GM23248 (cell line): Measurements from ENCODE around the gene DOCK6. TPM values are rescaled to one million over a fixed set of nuclear protein-coding genes. Genes with fewer than 3 reads are reported as not detected.
A peak's percentile ranks its signal among the peaks of the same experiment; 100 is the strongest.

Experiments used
- DNase-seq: peaks from one replicate; pipeline ENCODE4 v3.0.0-alpha.2; 2015
- H2AFZ ChIP-seq: fragments of 200-600 bp; sonication (generic); 2 replicates; pipeline ENCODE4 v1.6.1; 2016; ENCODE audit warnings: antibody characterized with exemption
- H3F3A ChIP-seq: fragments of 200-600 bp; sonication (generic); 2 replicates; pipeline ENCODE4 v1.6.1; 2016; ENCODE audit warnings: mild to moderate bottlenecking, antibody characterized with exemption, mixed run types; ENCODE audit not compliant: insufficient read depth
- H3K27ac ChIP-seq: fragments of 200-600 bp; sonication (generic); 2 replicates; pipeline ENCODE4 v1.5.1; 2016; ENCODE audit warnings: mild to moderate bottlenecking
- H3K27me3 ChIP-seq: fragments of 200-600 bp; sonication (generic); replicated peaks from 2 replicates; pipeline ENCODE4 v1.6.1; 2016; ENCODE audit warnings: mild to moderate bottlenecking; ENCODE audit not compliant: insufficient read depth
- H3K36me3 ChIP-seq: fragments of 200-600 bp; sonication (generic); 2 replicates; pipeline ENCODE4 v1.6.1; 2016; ENCODE audit warnings: low read depth, mild to moderate bottlenecking
- H3K4me1 ChIP-seq: fragments of 200-600 bp; sonication (generic); 2 replicates; pipeline ENCODE4 v1.6.1; 2016; ENCODE audit warnings: mild to moderate bottlenecking; ENCODE audit not compliant: insufficient read depth
- H3K4me2 ChIP-seq: fragments of 200-600 bp; sonication (generic); one replicate; pipeline ENCODE4 v1.6.1; 2016; ENCODE audit warnings: mild to moderate bottlenecking; ENCODE audit not compliant: unreplicated experiment
- H3K4me3 ChIP-seq: fragments of 200-600 bp; sonication (generic); 2 replicates; pipeline ENCODE4 v1.5.1; 2016; ENCODE audit warnings: mild to moderate bottlenecking
- H3K79me2 ChIP-seq: fragments of 200-600 bp; sonication (generic); 2 replicates; pipeline ENCODE4 v1.6.1; 2016; ENCODE audit warnings: mild to moderate bottlenecking; ENCODE audit not compliant: insufficient read depth
- H3K9ac ChIP-seq: fragments of 200-600 bp; sonication (generic); 2 replicates; pipeline ENCODE4 v1.6.1; 2016; ENCODE audit warnings: mild to moderate bottlenecking
- H3K9me2 ChIP-seq: fragments of 200-600 bp; sonication (generic); 2 replicates; pipeline ENCODE4 v1.6.1; 2016; ENCODE audit warnings: mixed run types, mild to moderate bottlenecking, moderate library complexity; ENCODE audit not compliant: insufficient read depth
- H3K9me3 ChIP-seq: fragments of 200-600 bp; sonication (generic); one replicate; pipeline ENCODE4 v1.6.1; 2017; ENCODE audit warnings: low read depth
- H4K20me1 ChIP-seq: fragments of 200-600 bp; sonication (generic); 2 replicates; pipeline ENCODE4 v1.6.0; 2016; ENCODE audit not compliant: insufficient read depth
- EZH2 ChIP-seq: fragments of 200-600 bp; sonication (generic); IDR thresholded peaks from 2 replicates; pipeline ENCODE4 v1.6.1; 2018; ENCODE audit warnings: antibody characterized with exemption, mild to moderate bottlenecking; ENCODE audit not compliant: insufficient read depth, poor library complexity, severe bottlenecking
- EZH2phosphoT487 ChIP-seq: fragments of 200-600 bp; sonication (generic); IDR thresholded peaks from 2 replicates; pipeline ENCODE4 v1.6.1; 2018; ENCODE audit warnings: antibody characterized with exemption, moderate library complexity, mild to moderate bottlenecking, low read depth; ENCODE audit not compliant: insufficient read depth
- WGBS, 2 experiments: methylation state at CpG; one replicate each; pipeline ENCODE4 v1.1.6; 2015 to 2017; ENCODE audit warnings: low lambda C conversion rate in 2 of 2, low coverage in 1 of 2; ENCODE audit errors: missing lambda C conversion rate in 2 of 2; 5-methylcytosine and 5-hydroxymethylcytosine counted together
- in situ Hi-C: fragments of 300-500 bp; cut with MboI; formaldehyde crosslinking; loops from 2 replicates; pipeline ENCODE4 v1.15.0; 2020
- polyA plus RNA-seq: library from polyadenylated mRNA; unstranded; fragments of >200 nt; fragmentation: Nextera tagmentation; extraction: Ambion mirVana; gene quantifications from 2 replicates; pipeline ENCODE4 v1.2.1, GENCODE V29; 2016
- total RNA-seq: library from RNA; depleted of rRNA; stranded (reverse); fragments of >200 nt; shearing (Covaris generic); gene quantifications from 2 replicates; pipeline ENCODE4 v1.2.3, GENCODE V29; 2014

The DOCK6 gene
- total and polyA plus RNA-seq, 2 experiments from 2014 or later: 10.7 to 11.8 TPM

DNA sequence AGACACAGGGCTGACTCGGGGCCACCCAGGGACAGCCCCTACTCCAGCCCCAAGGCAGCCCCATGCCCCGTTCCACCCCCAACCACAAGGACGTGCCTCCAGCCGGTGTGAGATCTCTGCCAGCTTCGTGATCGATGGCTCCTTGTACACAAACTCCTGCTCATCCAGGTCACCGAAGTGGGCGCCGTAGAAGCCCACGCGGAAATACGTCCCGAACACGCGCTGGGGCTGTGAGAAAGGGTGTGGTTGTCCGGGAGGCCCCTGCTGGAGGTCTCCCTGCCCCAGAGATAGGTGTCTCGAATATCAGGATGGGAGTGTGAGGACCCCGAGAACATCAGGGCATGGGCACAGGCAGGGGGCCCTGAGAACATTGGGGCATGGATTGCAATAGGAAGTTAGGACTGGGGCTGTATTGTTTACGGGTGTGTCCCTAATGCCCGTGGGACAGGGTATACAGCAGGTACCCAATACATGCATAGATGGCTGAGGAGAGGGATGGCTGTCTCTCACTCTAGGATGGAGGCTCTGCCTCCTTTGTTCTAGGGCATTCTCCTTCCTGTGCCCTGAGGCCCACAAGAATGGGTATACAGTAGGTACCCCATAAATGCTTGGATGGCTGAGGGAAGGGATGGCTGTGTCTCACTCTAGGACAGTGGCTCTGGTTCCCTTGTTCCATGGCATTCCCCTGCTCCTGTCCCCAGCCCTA lies 59.7 kb downstream of the DOCK6 start:
- WGBS, 2 experiments: 89% methylated on average over 20 of the region's 20 CpGs
- Histone ChIP-seq H3K79me2 (no peaks in the 10 kb centered on the region), H2AFZ (peak overlapping the region; percentile 65; the same call in 1 of the 2 replicates), H3K4me3 (no peak overlapping the region), H3K27me3 (no peaks in the 10 kb centered on the region), H3F3A (peaks cover 16% of the 10 kb centered on the region), H3K9ac (peak overlapping the region; percentile 65), H3K4me2 (peak overlapping the region; percentile 44), H3K9me2 (no peaks in the 10 kb centered on the region), H3K36me3 (no peaks in the 10 kb centered on the region), H4K20me1 (no peaks in the 10 kb centered on the region), H3K9me3 (no peaks in the 10 kb centered on the region), H3K4me1 (peaks cover 8% of the 10 kb centered on the region), H3K27ac (peak overlapping the region; percentile 61)
- in situ Hi-C loops: loop anchor here (10.0 kb wide), 1 partner anchor 168 kb away; no protein-coding TSS in a partner anchor
- no peak for DNase-seq
- TF ChIP-seq EZH2phosphoT487 (no peak), EZH2 (no peak)

- TF ChIP-seq EZH2phosphoT487 (no peak), EZH2 (no peak)
- Histone ChIP-seq H3K9me2 (no peaks in the 10 kb centered on the region), H3K36me3 (no peaks in the 10 kb centered on the region), H3K4me1 (peaks cover 8% of the 10 kb centered on the region), H3K4me2 (no peak overlapping the region), H4K20me1 (no peaks in the 10 kb centered on the region), H3K27ac (no peak overlapping the region), H3K79me2 (peaks cover 5% of the 10 kb centered on the region), H3K4me3 (no peak overlapping the region), H3K9me3 (no peaks in the 10 kb centered on the region), H3K9ac (no peak overlapping the region), H2AFZ (no peak overlapping the region), H3F3A (peaks cover 16% of the 10 kb centered on the region), H3K27me3 (no peaks in the 10 kb centered on the region)
- no peak for DNase-seq
- 95 to 96% methylated on average over 22 to 24 of the region's 24 CpGs for WGBS, 2 experiments
- in situ Hi-C loops: loop anchor here (10.0 kb wide), 1 partner anchor 167 kb away; no protein-coding TSS in a partner anchor
These were observed 60.5 kb downstream of the DOCK6 start for GRCh38 chr19:11201791-11202190.

DNA sequence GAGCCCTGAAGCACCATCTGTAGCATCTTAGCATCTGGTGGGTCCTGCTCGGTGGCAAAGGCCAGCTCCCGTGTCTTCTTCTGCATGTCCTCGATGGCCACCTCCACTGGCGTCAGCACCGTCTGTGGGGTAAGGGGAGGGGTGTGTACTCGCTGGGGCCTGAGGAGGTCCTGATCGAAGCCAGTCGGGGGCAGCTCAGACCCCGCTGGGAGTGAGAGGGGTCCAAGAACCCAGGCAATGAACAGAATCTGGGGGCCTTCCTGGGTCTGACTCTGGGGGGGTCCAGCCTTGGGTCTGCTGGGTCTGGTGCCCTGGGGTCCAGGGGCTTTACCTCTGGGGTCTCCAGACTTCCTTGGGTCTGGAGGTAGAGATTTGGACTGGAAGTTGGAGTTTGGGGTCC lies 61.4 kb downstream of the DOCK6 start:
- 91 to 96% methylated on average over 9 of the region's 9 CpGs for WGBS, 2 experiments

DNA sequence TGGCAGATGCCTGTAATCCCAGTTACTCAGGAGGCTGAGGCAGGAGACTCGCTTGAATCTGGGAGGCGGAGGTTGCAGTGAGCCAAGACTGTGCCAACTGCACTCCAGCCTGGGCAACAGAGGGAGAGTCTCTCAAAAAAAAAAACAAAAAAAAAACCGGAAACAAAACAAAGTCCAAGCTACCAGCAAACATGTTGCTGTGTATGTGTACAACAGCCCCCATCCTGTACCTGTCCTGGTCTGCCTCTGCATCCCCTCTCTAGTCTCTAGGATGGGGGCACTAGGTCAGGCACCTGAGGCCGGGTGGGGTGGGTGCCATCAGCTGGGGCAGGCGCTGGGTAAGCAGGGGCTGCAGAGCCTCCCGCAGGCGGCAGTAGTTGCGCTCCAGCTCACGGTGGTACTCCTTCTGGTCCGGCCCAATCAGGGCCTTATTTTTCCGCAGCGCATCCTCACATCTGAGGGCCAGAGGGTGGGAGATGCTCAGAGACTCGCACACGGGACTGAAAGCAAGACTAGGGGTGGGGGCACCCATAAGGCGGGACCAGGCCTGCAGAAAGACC lies 62.2 kb downstream of the DOCK6 start:
- no peak for TF ChIP-seq EZH2phosphoT487
- TF ChIP-seq EZH2: no peak
- Histone ChIP-seq H3K4me3 (no peak overlapping the region), H3K9me2 (no peaks in the 10 kb centered on the region), H3F3A (peaks cover 15% of the 10 kb centered on the region), H4K20me1 (no peaks in the 10 kb centered on the region), H3K4me1 (peaks cover 14% of the 10 kb centered on the region), H3K27me3 (no peaks in the 10 kb centered on the region), H3K4me2 (no peak overlapping the region), H2AFZ (no peak overlapping the region), H3K9me3 (no peaks in the 10 kb centered on the region), H3K79me2 (peaks cover 22% of the 10 kb centered on the region), H3K36me3 (no peaks in the 10 kb centered on the region), H3K9ac (no peak overlapping the region), H3K27ac (no peak overlapping the region)
- no peak for DNase-seq
- WGBS, 2 experiments: 92 to 95% methylated on average over 15 of the region's 15 CpGs
- in situ Hi-C loops: loop anchor here (10.0 kb wide), 1 partner anchor 165 kb away; no protein-coding TSS in a partner anchor

More for the DNA sequence above, 61.4 kb downstream of the DOCK6 start:
- no peaks in the 10 kb centered on the region for H3K36me3 ChIP-seq
- no peaks in the 10 kb centered on the region for H3K27me3 ChIP-seq
- H3K4me3 ChIP-seq: no peak overlapping the region
- peaks cover 8% of the 10 kb centered on the region for H3K4me1 ChIP-seq
- H3F3A ChIP-seq: peaks cover 16% of the 10 kb centered on the region
- H3K9me3 ChIP-seq: no peaks in the 10 kb centered on the region
- H2AFZ ChIP-seq: no peak overlapping the region
- H4K20me1 ChIP-seq: no peaks in the 10 kb centered on the region
- peaks cover 14% of the 10 kb centered on the region for H3K79me2 ChIP-seq
- no peak overlapping the region for H3K27ac ChIP-seq
- no peak for DNase-seq
- no peak overlapping the region for H3K4me2 ChIP-seq
- in situ Hi-C loops: loop anchor here (10.0 kb wide), 1 partner anchor 166 kb away; no protein-coding TSS in a partner anchor
- no peak for TF ChIP-seq EZH2
- no peak for TF ChIP-seq EZH2phosphoT487
- H3K9ac ChIP-seq: no peak overlapping the region
- no peaks in the 10 kb centered on the region for H3K9me2 ChIP-seq
